D721Med (cell line): Measurements from ENCODE around the gene ZIC5.

Source experiments
- DNase-seq: peaks from one replicate; pipeline ENCODE4 v3.0.0; 2011; ENCODE audit warnings: low spot score; ENCODE audit not compliant: insufficient read length
- FAIRE-seq: peaks from 2 replicates; lab custom pipeline; 2011; peaks lifted over from hg19 to GRCh38; lab: Jason Lieb, UNC
- CTCF ChIP-seq: IDR thresholded peaks from 2 replicates; pipeline ENCODE4 v1.5.1; 2012; ENCODE audit warnings: mild to moderate bottlenecking, control low read depth; ENCODE audit not compliant: insufficient read depth; ENCODE audit errors: missing control alignments

Gene ZIC5

GRCh38 chr13:99973808-99974185 lies 2.2 kb upstream of the ZIC5 start:
- TF ChIP-seq CTCF, result no peak
- FAIRE-seq (no peak), DNase-seq (no peak)

- no peak for TF ChIP-seq CTCF
Measured at GRCh38 chr13:99973163-99973807, 1.7 kb upstream of the ZIC5 start.

GRCh38 chr13:99972190-99972731 lies 694 bp upstream of the ZIC5 start:
- DNase-seq (no peak), FAIRE-seq (no peak)
- no peak for TF ChIP-seq CTCF

More at GRCh38 chr13:99973163-99973807, 1.7 kb upstream of the ZIC5 start:
- DNase-seq, result no peak
- FAIRE-seq, result no peak

- no peak for DNase-seq
- FAIRE-seq, result no peak
- TF ChIP-seq CTCF, result no peak
Measured at GRCh38 chr13:99970651-99971575, 654 bp downstream of the ZIC5 start.

- FAIRE-seq (no peak), DNase-seq (peak; percentile 65)
- no peak for TF ChIP-seq CTCF
Measured at GRCh38 chr13:99969919-99970650, 1.5 kb downstream of the ZIC5 start.

GRCh38 chr13:99969453-99969918 lies 2.1 kb downstream of the ZIC5 start:
- FAIRE-seq (no peak), DNase-seq (no peak)
- no peak for TF ChIP-seq CTCF
